Stimulated activated memory B cell treated with anti-CD40 and anti-IgM and Interleukin-4, amounts not matched to agents 10 μg/mL and 1 μg/mL and 100 μg/mL, for 72 hours (primary cell): ENCODE results near the gene SRP54.
"Not testable (repeated sequence)": the region's sequence is repeated elsewhere in the genome, so short reads cannot be mapped to it uniquely, and the experiment has no call there.

Experiments used
- ATAC-seq: fragments of 150-1000 bp; cut with Tn5 transposase; 2 replicates; pipeline ENCODE4 v1.10.0; 2021
- H3K27ac Mint-ChIP-seq: one replicate; pipeline ENCODE4 v1.8.0; 2022; ENCODE audit warnings: mild to moderate bottlenecking, mixed read lengths
- H3K27me3 Mint-ChIP-seq: one replicate; pipeline ENCODE4 v1.8.0; 2022; ENCODE audit warnings: mixed read lengths
- H3K36me3 Mint-ChIP-seq: one replicate; pipeline ENCODE4 v1.8.0; 2022; ENCODE audit warnings: mixed read lengths
- H3K4me1 Mint-ChIP-seq: one replicate; pipeline ENCODE4 v1.8.0; 2022; ENCODE audit warnings: mixed read lengths
- H3K4me3 Mint-ChIP-seq: one replicate; pipeline ENCODE4 v1.8.0; 2022; ENCODE audit warnings: mild to moderate bottlenecking, moderate library complexity, mixed read lengths
- H3K9me3 Mint-ChIP-seq: one replicate; pipeline ENCODE4 v1.8.0; 2022; ENCODE audit warnings: mixed read lengths

SRP54 gene

DNA sequence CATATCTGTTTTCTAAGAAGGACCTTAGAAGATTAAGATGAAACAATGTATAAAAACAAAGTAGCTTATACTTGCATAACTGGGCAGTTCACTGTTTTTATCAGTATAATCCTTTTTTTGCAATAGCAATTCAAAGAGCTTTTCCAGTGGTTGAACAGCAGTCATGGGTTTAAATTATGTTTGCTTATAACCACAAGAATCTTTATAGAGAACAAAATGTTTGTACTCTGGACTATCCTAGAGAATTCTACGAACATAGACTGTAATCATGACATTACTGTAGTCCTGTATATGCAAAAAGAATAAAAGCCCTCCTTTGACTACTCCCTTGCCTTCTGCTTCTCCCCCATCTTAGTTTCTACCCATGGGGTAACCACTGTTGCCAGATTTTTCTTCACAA is 69.0 kb downstream of the SRP54 start:
- H3K27me3 Mint-ChIP-seq = no peaks in the 10 kb centered on the region
- ATAC-seq = no peak
- H3K27ac Mint-ChIP-seq = no peak overlapping the region
- H3K4me3 Mint-ChIP-seq = no peak overlapping the region
- no peaks in the 10 kb centered on the region for H3K9me3 Mint-ChIP-seq
- peaks cover 13% of the 10 kb centered on the region for H3K36me3 Mint-ChIP-seq
- peaks cover 20% of the 10 kb centered on the region for H3K4me1 Mint-ChIP-seq

DNA sequence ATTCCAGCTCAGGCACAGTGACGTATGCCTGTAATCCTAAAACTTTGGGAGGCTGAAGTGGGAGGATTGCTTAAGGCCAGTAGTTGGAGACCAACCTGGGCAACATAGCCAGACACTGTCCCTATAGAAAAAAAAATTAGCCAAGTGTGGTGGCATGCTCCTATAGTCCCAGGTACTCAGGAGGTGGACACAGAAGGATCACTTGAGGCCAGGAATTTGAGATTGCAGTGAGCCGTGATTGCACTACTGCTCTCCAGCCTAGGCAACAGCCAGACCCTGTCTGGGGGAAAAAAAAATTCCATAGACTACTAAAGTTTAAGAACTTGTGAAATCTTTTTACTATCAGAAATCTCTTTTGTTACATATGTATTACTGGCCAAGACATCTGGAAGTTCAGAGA is 69.8 kb downstream of the SRP54 start:
- no peaks in the 10 kb centered on the region for H3K27me3 Mint-ChIP-seq
- H3K27ac Mint-ChIP-seq = no peak overlapping the region
- H3K36me3 Mint-ChIP-seq = peaks cover 20% of the 10 kb centered on the region
- ATAC-seq = no peak
- no peaks in the 10 kb centered on the region for H3K9me3 Mint-ChIP-seq
- H3K4me3 Mint-ChIP-seq = no peak overlapping the region
- peaks cover 17% of the 10 kb centered on the region for H3K4me1 Mint-ChIP-seq

DNA sequence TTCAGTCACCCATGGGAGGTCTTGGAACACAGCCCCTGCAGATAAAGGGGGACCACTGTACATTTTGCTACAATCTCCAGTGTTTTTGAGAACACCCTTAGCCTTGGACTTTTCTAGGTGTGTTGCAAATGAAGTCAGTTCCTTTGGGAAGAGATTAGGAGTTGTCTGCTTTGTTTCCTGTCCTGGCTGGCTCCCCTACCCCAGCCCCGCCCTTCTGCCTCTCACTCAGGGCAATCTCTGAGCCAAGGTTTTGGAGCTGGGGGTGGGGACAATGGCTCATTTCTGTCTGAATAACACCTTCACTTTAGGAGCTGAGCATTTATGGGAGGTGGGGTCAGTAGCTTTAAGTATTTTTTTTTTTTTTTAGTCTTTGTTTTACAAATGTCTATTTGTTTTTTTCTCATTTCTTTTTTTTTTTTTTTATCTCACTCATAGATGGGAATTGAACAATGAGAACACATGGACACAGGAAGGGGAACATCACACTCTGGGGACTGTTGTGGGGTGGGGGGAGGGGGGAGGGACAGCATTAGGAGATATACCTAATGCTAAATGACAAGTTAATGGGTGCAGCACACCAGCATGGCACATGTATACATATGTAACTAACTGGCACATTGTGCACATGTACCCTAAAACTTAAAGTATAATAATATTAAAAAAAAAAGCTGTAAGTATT is 78.5 kb downstream of the SRP54 start:
- H3K27me3 Mint-ChIP-seq, H3K27ac Mint-ChIP-seq, ATAC-seq, H3K4me3 Mint-ChIP-seq, H3K9me3 Mint-ChIP-seq, H3K4me1 Mint-ChIP-seq: not testable (repeated sequence)
- H3K36me3 Mint-ChIP-seq = peaks cover 38% of the 10 kb centered on the region

DNA sequence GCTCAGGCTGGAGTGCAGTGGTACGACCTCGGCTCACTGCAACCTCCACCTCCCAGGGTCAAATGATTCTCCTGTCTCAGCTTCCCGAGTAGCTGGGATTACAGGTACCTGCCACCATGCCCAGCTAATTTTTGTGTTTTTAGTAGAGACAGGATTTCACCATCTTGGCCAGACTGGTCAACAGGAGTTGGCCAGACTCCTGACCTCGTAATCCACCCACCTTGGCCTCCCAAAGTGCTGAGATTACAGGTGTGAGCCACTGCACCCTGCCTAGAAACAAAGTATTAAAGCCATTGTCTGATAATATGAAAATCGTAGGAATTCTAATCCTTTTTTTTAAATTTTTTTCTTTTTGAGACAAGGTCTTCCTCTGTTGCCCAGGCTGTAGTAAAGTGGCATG is 82.9 kb downstream of the SRP54 start:
- H3K27ac Mint-ChIP-seq = not testable (repeated sequence)

DNA sequence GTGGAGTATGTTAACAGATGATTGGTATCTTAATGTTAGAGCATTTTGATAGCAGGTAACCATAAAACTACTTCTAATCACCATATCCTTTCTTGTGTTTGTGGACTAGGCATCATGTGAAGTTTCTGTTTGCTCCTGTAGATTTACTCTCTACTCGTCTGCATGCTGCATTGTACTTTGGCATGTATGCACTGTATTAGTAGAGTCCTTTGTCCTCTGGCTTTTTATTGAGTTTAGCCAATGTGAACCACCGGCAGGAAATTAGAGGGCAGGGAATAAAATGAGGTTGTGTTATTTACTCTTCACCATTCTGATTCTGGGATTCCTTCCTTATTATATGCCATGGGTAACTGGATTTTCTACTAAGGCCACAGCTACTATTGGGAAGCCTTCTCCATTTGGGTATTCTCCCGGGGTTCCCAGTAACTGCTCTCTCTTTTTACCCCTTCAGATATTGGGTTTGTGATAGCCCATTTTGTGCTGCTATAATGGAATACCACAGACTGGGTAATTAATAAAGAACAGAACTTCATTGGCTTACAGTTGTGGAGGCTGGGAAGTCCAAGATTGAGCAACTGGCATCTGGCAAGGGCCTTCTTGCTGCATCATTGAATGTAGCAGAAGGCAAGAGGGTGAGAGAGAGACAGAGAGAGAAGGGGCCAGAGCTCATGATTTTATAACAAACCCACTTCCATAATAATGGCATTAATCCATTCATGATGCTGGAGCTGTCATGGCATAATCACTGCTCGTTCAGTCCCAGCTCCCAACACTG is 85.6 kb downstream of the SRP54 start:
- Mint-ChIP-seq H3K36me3 (peaks cover 50% of the 10 kb centered on the region), H3K4me3 (no peak overlapping the region), H3K9me3 (no peaks in the 10 kb centered on the region), H3K4me1 (no peaks in the 10 kb centered on the region), H3K27ac (no peak overlapping the region), H3K27me3 (no peaks in the 10 kb centered on the region)
- ATAC-seq = no peak

More for the DNA sequence above, 82.9 kb downstream of the SRP54 start:
- H3K36me3 Mint-ChIP-seq = peaks cover 32% of the 10 kb centered on the region
- not testable (repeated sequence) for ATAC-seq, H3K9me3 Mint-ChIP-seq, H3K27me3 Mint-ChIP-seq, H3K4me1 Mint-ChIP-seq, H3K4me3 Mint-ChIP-seq

DNA sequence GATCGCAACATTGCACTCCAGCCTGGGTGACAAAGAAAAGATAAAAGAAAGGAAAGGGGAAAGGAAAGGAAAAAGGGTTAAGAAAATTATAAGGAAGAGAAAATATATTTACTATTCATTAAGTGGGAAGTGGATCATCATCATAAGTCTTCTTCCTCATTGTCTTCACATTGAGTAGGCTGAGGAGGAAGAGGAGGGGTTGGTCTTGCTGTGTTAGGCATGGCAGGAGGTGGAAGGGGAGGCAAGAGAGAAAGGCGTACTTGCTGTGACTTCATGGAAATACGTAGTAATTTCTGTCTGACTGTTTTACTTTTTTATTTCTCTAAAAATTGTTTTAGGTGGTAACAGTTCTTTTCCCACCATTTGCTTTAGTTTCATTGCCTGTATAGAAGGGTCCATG is 89.4 kb downstream of the SRP54 start:
- no peaks in the 10 kb centered on the region for H3K9me3 Mint-ChIP-seq
- H3K4me3 Mint-ChIP-seq = no peak overlapping the region
- H3K27me3 Mint-ChIP-seq = no peaks in the 10 kb centered on the region
- no peaks in the 10 kb centered on the region for H3K4me1 Mint-ChIP-seq
- no peak overlapping the region for H3K27ac Mint-ChIP-seq
- peaks cover 66% of the 10 kb centered on the region for H3K36me3 Mint-ChIP-seq
- ATAC-seq = no peak

DNA sequence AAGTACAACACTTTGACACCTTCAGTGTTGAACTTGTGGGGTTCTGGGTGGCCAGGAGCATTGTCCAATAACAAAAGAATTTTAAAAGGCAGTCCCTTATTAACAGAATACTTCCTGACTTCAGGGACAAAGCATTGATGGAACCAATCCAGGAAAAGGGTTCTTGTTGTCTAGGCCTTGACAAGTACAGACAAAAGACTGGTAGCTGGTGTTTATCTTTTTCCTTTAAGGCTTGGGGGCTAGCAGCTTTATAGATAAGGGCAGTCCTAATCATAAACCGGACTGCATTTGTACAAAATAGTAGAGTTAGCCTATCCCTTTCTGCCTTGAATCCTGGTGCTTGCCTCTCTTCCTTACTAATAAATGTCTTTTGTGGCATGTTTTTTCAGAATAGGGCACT is 90.7 kb downstream of the SRP54 start:
- peaks cover 54% of the 10 kb centered on the region for H3K36me3 Mint-ChIP-seq

DNA sequence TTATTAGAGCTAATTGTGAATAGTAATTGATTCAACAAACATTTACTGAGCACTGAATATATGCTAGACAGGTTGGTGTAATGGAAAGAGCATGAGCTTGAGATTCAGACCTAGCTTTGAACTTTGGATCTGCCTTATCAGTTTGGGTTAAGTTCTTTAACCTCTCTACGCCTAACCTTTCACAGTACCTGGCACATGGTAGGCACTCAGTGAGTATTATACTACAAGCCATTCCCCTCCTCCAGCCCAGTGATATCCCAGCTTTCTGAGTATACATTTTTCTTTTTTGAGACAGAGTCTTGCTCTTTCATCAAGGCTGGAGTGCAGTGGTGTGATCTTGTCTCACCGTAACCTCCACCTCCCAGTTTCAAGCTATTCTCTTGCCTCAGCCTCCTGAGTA is 95.3 kb downstream of the SRP54 start:
- Mint-ChIP-seq H3K27me3 (no peaks in the 10 kb centered on the region), H3K4me1 (no peaks in the 10 kb centered on the region), H3K36me3 (peaks cover 32% of the 10 kb centered on the region), H3K27ac (no peak overlapping the region), H3K9me3 (no peaks in the 10 kb centered on the region), H3K4me3 (no peak overlapping the region)
- ATAC-seq = no peak

More for the DNA sequence above, 90.7 kb downstream of the SRP54 start:
- ATAC-seq = no peak
- no peaks in the 10 kb centered on the region for H3K9me3 Mint-ChIP-seq
- H3K27ac Mint-ChIP-seq = no peak overlapping the region
- no peaks in the 10 kb centered on the region for H3K4me1 Mint-ChIP-seq
- no peak overlapping the region for H3K4me3 Mint-ChIP-seq
- no peaks in the 10 kb centered on the region for H3K27me3 Mint-ChIP-seq
